ENCODE results near the gene KCTD7.
"Not testable (repeated sequence)": the region's sequence is repeated elsewhere in the genome, so short reads cannot be mapped to it uniquely, and the experiment has no call there.

Gene KCTD7

GRCh38 chr7:66669496-66669895 is 40.8 kb downstream of the KCTD7 start:
- in situ Hi-C loops (cut with HindIII; ENCODE audit: low pct_ligation_motif_present, low pct_unique_long_range_greater_than_20kb, low sequenced_read_pairs), result no loop called here
- no peak for DNase-seq

GRCh38 chr7:66671034-66671433 is 42.4 kb downstream of the KCTD7 start:
- in situ Hi-C loops (cut with HindIII; ENCODE audit: low pct_ligation_motif_present, low pct_unique_long_range_greater_than_20kb, low sequenced_read_pairs), result no loop called here
- DNase-seq, result no peak

DNA sequence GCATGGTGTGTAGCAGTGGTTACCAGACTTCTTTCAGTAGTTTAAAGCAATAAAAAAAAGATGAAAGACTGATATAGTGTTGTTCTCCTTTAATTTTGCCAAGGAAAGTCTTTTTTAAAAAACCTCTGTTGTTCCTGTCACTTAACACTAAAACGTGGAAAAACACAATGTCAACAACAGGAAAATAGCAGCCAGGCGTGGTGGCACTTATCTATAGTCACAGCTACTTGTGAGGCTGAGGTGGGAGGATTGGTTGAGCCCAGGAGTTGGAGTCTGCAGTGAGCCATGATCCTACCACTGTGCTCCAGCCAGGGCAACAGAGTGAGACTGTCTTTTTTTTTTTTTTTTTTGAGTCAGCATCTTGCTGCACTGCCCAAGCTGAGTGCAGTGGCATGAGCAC is 42.8 kb downstream of the KCTD7 start:
- in situ Hi-C loops (cut with HindIII; ENCODE audit: low pct_ligation_motif_present, low pct_unique_long_range_greater_than_20kb, low sequenced_read_pairs); DNase-seq: not testable (repeated sequence)

DNA sequence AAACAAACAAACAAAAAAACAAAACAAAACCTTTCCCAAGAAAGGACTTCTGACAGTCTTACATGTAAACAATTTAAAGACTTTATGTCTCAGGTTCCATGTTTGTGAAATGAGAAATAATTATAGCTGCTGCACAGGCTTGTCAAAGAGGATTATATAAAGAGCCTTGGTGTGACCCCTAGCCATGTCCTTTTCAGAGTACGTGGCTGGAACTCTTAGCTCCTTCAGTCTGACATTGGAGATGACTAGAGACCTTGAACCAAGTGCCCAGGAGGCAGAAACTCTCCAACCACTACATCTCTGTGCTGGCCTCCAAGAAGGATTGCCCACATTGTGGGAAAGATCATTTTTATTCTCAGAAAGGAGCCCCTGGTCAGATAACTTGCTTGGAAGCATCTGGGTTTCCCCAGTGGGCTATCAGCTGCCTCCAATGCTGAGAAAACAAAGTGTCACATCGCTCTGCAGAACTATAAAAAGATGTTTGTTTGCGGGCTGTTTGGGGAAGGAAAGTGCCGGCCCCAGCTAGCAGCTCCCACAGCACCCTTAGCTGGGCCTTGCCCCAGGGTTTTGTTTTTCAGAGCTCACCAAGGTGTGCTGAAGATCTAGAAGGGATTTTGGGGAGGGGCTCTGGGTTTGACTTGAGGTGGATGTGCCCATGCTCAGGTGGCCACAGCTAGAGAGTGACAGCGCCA is 43.9 kb downstream of the KCTD7 start:
- DNase-seq; in situ Hi-C loops (cut with HindIII; ENCODE audit: low pct_ligation_motif_present, low pct_unique_long_range_greater_than_20kb, low sequenced_read_pairs): not testable (repeated sequence)

DNA sequence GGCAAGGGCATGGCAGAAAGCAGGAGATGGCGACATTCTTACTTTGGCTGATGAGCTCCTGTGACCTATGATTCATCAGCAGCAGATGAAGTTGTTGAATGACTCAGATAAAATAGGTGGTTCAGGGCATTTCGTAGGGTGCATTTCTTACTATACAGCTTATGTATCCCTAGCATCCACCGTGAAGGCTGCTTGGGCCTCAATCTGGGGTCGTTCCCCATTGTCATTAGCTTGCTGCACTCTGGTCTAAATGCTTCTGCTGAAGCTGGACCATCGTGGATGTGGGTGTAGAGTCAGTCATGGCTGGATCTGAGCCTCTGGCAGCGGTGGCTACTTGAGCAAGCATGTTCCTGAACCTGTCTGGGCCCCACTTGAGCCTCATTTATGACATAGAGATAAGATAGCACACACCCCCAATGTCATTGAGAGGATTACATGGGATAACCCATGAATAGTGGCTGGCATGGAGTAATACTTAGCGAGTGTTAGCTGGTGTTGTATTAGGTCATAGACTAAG is 44.5 kb downstream of the KCTD7 start:
- peak; percentile 48 for DNase-seq
- in situ Hi-C loops (cut with HindIII; ENCODE audit: low pct_ligation_motif_present, low pct_unique_long_range_greater_than_20kb, low sequenced_read_pairs), result not testable (repeated sequence)

GRCh38 chr7:66679633-66680244 is 51.1 kb downstream of the KCTD7 start:
- in situ Hi-C loops (cut with HindIII; ENCODE audit: low pct_ligation_motif_present, low pct_unique_long_range_greater_than_20kb, low sequenced_read_pairs), result no loop called here
- DNase-seq, result no peak

DNA sequence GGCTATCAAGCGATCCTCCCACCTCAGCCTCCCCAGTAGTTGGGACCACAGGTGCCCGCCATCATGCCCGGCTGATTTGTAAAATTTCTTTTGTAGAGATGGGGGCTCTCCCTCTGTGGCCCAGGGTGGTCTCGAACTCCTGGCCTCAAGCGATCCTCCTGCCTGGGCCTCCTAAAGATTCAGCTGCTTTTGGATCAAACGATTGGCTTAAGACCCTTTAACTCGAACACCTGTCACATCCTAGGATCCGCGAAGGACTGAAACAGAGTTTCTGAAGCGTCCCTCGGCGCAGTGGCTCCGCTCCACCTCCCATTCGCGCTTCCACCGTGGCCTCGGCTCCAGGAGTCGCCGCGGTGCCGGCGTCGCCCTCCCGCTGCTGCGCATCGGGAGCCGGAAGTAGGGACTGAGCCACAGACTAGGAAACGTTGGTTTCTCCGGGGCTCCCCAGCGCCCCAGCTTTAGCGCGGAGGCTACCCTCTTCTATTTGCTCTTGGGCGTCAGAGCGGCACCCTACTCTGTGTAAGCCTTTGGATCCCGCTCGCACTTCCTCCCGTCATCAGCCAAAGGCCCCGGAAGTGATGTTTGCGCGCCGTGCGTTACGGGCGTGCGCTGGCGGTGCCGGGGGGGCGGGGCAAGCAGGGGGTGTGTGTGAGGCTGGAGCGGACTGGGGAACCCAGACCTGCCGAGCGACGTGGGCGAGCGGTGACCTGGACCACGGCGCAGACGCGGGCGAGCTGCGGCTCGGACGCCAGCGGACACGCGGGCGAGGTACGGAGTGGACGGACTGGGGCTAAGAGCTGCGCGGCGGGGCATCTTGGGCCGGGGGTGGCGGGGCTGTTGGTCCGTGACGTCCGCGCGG is 53.0 kb downstream of the KCTD7 start:
- DNase-seq, result peak; percentile 99
- in situ Hi-C loops (cut with HindIII; ENCODE audit: low pct_ligation_motif_present, low pct_unique_long_range_greater_than_20kb, low sequenced_read_pairs), result no loop called here

GRCh38 chr7:66682350-66683093 is 53.8 kb downstream of the KCTD7 start:
- in situ Hi-C loops (cut with HindIII; ENCODE audit: low pct_ligation_motif_present, low pct_unique_long_range_greater_than_20kb, low sequenced_read_pairs), result no loop called here
- DNase-seq, result peak; percentile 52

DNA sequence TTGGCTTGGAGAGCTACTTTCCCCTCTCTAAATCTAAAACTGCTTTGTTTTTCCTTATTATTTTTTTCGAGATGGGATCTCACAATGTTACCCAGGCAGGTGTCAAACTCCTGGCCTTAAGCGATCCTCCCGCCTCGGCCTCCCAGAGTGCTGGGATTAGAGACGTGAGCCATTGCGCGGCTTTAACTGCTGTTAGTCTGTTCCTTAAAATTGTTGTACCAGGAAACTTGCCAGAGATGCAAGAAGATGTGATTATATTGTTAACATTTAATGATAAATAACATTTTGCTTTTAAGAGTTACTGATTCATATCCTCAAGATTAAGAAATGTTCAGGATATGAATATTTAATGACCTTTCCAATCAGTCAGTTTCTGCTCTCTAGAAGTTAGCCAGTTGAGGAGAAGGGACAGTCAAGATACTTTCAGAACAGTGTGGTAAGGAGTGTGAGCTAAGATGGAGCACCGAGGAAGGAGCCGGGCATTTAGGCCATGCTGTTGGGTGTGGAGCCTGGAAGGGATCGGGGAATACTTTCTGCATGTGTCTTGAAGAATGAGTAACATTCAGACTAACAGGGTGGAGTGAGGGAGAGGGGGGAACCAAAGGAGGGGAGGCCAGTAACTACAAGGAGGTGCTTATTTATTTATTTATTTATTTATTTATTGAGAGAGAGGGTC is 54.6 kb downstream of the KCTD7 start:
- DNase-seq, result peak; percentile 33
- in situ Hi-C loops (cut with HindIII; ENCODE audit: low pct_ligation_motif_present, low pct_unique_long_range_greater_than_20kb, low sequenced_read_pairs), result not testable (repeated sequence)

- in situ Hi-C loops (cut with HindIII; ENCODE audit: low pct_ligation_motif_present, low pct_unique_long_range_greater_than_20kb, low sequenced_read_pairs), result no loop called here
- DNase-seq, result no peak
Measured at GRCh38 chr7:66683770-66684123, 55.1 kb downstream of the KCTD7 start.

DNA sequence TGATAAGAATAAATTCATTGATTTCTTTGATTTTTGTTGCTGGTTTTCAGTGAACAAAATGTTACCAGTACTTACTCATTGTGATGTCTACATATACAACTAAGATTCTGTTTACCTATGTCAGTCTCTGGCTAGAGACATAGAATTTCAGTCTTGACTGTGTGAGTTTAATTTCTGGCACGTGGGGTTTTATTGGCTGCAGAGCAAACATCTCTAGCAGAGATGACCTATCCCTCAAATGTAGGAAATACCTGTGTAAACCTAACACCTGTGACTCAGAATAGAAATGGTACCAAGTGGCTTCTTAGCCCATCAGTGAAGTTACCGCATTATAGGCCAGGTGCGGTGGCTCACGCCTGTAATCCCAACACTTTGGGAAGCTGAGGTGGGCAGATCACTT is 57.0 kb downstream of the KCTD7 start:
- in situ Hi-C loops (cut with HindIII; ENCODE audit: low pct_ligation_motif_present, low pct_unique_long_range_greater_than_20kb, low sequenced_read_pairs); DNase-seq: not testable (repeated sequence)

- no peak for DNase-seq
- in situ Hi-C loops (cut with HindIII; ENCODE audit: low pct_ligation_motif_present, low pct_unique_long_range_greater_than_20kb, low sequenced_read_pairs), result no loop called here
Measured at GRCh38 chr7:66687186-66687585, 58.5 kb downstream of the KCTD7 start.

GRCh38 chr7:66687672-66688071 is 59.0 kb downstream of the KCTD7 start:
- in situ Hi-C loops (cut with HindIII; ENCODE audit: low pct_ligation_motif_present, low pct_unique_long_range_greater_than_20kb, low sequenced_read_pairs); DNase-seq: not testable (repeated sequence)

- DNase-seq, result no peak
- in situ Hi-C loops (cut with HindIII; ENCODE audit: low pct_ligation_motif_present, low pct_unique_long_range_greater_than_20kb, low sequenced_read_pairs), result no loop called here
Measured at GRCh38 chr7:66689081-66689480, 60.4 kb downstream of the KCTD7 start.

GRCh38 chr7:66693331-66693730 is 64.7 kb downstream of the KCTD7 start:
- in situ Hi-C loops (cut with HindIII; ENCODE audit: low pct_ligation_motif_present, low pct_unique_long_range_greater_than_20kb, low sequenced_read_pairs), result no loop called here
- no peak for DNase-seq
